HL-60 (cell line): ENCODE results near the gene ECHDC3.

Experiments used
- DNase-seq, 2 experiments: peaks; one replicate each; pipeline ENCODE4 v3.0.0-alpha.2; 2010 to 2020; ENCODE audit warnings: low read depth in 1 of 2, low spot score in 1 of 2
- H3K27ac ChIP-seq: fragments of 250-450 bp; sonication (Bioruptor Pico); replicated peaks from 2 replicates; pipeline ENCODE4 v1.5.1; 2020; ENCODE audit warnings: mild to moderate bottlenecking, moderate library complexity
- H3K27me3 ChIP-seq: fragments of 250-450 bp; sonication (Bioruptor Pico); 2 replicates; pipeline ENCODE4 v1.5.1; 2021; ENCODE audit warnings: mild to moderate bottlenecking, moderate library complexity; ENCODE audit not compliant: insufficient read depth, poor library complexity, severe bottlenecking
- H3K4me3 ChIP-seq: replicated peaks from 2 replicates; pipeline ENCODE4 v1.5.1; 2011; ENCODE audit warnings: mild to moderate bottlenecking, control low read depth, low read length; ENCODE audit not compliant: insufficient read depth
- CTCF ChIP-seq: IDR thresholded peaks from one replicate; pipeline ENCODE4 v1.5.1; 2011; ENCODE audit warnings: low read length, control low read depth, inconsistent platforms; ENCODE audit not compliant: insufficient read depth
- GABPA ChIP-seq: IDR thresholded peaks from 2 replicates; pipeline ENCODE4 v1.6.1; 2012; ENCODE audit warnings: low read depth
- POLR2AphosphoS5 ChIP-seq: IDR thresholded peaks from 2 replicates; pipeline ENCODE4 v1.6.1; 2012; ENCODE audit warnings: low read depth
- REST ChIP-seq: IDR thresholded peaks from 2 replicates; pipeline ENCODE4 v1.6.1; 2012; ENCODE audit warnings: low read depth; ENCODE audit not compliant: insufficient replicate concordance
- SPI1 ChIP-seq: IDR thresholded peaks from 2 replicates; pipeline ENCODE4 v1.6.1; 2012; ENCODE audit warnings: low read depth, mild to moderate bottlenecking, borderline replicate concordance

Gene ECHDC3

GRCh38 chr10:11804336-11804735 is 62.2 kb downstream of the ECHDC3 start:
- TF ChIP-seq SPI1 = no peak
- no peak for TF ChIP-seq GABPA
- TF ChIP-seq POLR2AphosphoS5 = no peak
- no peak for TF ChIP-seq REST
- TF ChIP-seq CTCF = no peak
- Histone ChIP-seq H3K4me3 (no peak overlapping the region), H3K27me3 (no peaks in the 10 kb centered on the region), H3K27ac (no peak overlapping the region)
- no peak for DNase-seq

GRCh38 chr10:11805792-11806191 is 63.6 kb downstream of the ECHDC3 start:
- H3K4me3 ChIP-seq = no peak overlapping the region
- no peak overlapping the region for H3K27ac ChIP-seq
- TF ChIP-seq REST (no peak), CTCF (no peak), POLR2AphosphoS5 (no peak), GABPA (no peak), SPI1 (no peak)
- no peaks in the 10 kb centered on the region for H3K27me3 ChIP-seq
- no peak for DNase-seq

- Histone ChIP-seq H3K27ac (no peak overlapping the region), H3K27me3 (no peaks in the 10 kb centered on the region), H3K4me3 (no peak overlapping the region)
- no peak for DNase-seq
- TF ChIP-seq POLR2AphosphoS5 (no peak), SPI1 (no peak), GABPA (no peak), CTCF (no peak), REST (no peak)
Measured at GRCh38 chr10:11806706-11807105, 64.5 kb downstream of the ECHDC3 start.
